Hematopoietic multipotent progenitor cell treated with erythropoietin and hydrocortisone succinate and interleukin-3 and kit ligand, for 4 days (in vitro differentiated cells): ENCODE data around the gene MTHFD2L.
A peak's percentile ranks its signal among the peaks of the same experiment; 100 is the strongest.

ENCODE experiments used
- DNase-seq: peaks from one replicate; pipeline ENCODE4 v3.0.0-alpha.2; 2015

Gene MTHFD2L

GRCh38 chr4:74133786-74134499, 24.0 kb upstream of the MTHFD2L start:
- DNase-seq: peak; percentile 88

DNA sequence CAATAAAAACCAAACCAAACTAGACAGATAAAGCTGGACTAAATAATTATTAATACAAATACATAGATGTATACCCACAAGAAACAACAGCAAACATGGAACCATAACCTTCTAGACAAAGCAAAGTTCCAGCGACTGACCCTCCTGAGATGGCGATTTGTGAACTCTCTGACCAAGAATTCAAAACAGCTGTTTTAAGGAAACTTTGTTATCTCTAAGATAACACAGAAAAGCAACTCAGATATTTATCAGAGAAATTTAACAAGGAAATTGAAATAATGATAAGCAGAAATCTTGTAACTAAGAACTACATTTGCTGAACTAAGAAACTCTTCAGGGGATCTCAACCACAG, 23.4 kb upstream of the MTHFD2L start:
- no peak for DNase-seq

DNA sequence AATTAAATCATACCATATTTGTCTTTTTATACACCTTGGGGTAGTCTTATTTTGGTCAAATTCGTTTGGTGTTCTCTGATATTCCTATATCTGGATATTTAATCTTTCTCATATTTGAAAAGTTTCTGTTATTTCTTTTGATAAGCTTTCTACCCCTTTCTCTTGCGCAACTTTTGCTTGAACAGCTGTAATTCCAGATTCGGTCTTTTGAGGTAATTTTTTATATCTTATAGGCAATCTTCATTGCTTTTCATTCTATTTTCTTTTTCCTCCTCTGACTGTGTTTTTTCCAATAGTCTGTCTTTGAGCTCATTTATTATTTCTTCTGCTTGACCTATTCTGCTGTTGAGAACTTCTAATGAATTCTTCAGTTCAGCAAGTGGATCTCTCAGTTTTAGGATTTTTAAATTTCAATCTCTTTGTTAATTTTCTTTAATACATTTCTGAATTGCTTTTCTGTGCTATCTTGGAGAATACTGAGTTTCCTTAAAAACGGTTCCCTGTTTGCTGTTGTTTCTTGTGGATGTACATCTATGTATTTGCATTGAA, 11.3 kb upstream of the MTHFD2L start:
- DNase-seq: no peak

DNA sequence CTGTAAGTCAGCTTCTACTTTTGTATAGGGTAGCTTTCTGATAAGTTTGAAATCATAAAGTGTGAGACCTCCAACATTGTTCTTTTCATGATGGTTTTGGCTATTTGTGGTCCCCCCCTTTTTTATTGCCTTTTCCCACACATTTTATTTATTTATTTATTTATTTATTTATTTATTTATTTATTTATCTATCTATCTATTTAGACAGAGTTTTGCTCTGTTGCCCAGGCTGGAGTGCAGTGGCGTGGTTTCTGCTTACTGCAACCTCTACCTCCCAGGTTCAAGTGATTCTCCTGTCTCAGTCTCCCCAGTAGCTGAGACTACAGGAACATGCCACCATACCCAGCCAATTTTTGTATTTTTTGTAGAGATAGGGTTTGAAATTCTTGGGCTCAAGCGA, 9.7 kb upstream of the MTHFD2L start:
- DNase-seq: no peak

GRCh38 chr4:74152836-74153235, 5.1 kb upstream of the MTHFD2L start:
- no peak for DNase-seq

- no peak for DNase-seq
Observed at GRCh38 chr4:74156521-74156920, 1.4 kb upstream of the MTHFD2L start.

DNA sequence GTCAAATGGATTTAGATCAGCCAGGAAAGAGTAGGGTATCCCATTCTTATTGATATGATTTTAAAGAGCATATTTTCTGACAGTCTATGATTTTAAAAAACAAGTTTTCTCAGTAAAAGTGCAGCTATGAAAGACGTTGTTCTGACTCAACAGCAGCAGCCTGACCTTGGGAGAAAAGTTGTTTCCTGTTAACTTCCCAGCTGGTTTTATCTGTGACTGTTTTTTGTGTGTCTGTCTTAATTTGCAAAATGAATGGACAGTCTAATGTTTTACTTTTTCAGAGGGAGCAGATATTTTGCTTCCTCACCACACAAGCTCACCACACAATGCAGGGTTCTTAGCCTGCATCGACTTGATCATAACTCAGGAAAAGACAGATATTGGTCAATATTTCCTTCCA, 764 bp upstream of the MTHFD2L start:
- DNase-seq: peak; percentile 49

GRCh38 chr4:74158466-74159142, 686 bp downstream of the MTHFD2L start:
- peak; percentile 37 for DNase-seq

DNA sequence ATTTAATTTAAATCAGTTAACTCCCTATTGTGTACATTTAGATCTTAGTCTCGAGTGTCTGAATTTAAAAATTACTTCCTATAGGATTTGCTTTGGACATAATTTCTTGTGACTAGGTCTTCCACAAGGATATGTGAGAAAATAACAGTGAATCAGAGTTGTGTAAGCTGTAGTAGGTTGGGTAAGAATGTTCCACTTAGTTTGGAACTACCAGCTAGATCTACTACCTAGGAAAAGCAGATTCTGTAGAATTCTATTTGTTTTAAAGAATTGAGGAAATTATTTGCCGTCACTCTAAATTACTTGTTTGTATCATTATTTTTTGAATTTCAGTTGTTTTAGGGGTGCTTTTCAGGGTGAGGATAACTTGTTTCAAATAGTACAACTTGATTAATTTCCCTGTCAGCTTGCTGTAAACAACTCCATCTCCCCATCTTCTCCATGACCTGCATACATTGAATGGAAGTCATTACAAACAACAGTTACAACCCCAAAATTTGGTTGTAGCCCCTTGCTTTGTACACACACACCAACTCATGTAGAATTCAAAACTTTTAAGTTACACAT, 1.3 kb downstream of the MTHFD2L start:
- no peak for DNase-seq

DNA sequence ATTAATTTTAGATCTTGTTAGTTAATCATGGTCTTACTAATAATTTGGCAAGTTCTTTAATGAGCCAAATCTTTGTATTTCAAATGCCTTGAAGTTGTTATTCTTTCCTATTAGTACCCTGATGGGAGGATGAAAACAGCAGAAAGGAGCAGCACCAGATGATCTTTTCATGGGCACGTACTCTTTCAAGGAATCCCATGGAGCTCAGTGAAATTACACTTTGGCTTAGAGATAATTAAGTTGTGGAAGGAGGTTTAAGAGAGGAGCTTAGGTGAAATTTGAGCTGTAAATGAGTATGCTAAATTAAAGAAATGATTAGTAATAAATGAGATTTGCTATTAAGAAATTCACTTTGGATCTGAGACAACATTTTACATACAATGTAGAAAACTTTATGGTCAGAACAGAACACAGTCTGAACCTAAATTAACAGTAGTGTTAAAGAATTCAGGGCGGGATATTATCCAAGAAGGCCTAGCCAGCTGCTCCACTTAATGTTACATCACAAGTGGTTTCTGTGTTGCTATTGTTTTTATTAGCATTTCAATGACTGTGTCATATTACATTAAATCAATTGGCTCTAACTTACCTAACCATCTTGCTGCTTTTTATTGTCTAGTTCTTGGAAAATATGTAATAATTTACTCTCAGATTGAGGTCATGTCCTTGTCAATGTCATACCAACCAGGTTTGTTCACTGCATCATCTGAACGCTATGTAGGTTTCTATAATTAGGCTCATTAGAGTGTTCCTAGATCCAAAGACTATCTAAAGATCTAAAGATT, 3.9 kb downstream of the MTHFD2L start:
- no peak for DNase-seq

- peak; percentile 31 for DNase-seq
Observed at GRCh38 chr4:74166135-74166534, 8.2 kb downstream of the MTHFD2L start.

DNA sequence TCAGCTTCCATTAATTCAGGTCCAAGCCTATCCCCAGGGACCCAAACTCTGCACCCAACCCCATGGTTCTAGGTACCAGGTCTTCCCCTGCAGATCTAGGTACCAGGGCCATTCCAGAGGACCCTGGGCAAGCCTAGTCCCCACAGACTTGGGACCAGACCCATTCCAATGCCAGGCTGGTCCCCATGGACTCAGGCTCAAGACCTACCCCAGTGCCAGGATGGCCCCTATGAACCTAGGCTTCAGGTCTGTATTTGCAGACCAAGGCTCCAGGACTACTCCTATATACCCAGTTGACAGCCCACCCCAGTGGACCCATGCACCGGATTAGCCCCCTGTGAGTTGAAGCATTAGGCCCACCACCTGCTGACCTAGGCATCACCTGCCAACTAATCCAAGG, 8.9 kb downstream of the MTHFD2L start:
- no peak for DNase-seq

DNA sequence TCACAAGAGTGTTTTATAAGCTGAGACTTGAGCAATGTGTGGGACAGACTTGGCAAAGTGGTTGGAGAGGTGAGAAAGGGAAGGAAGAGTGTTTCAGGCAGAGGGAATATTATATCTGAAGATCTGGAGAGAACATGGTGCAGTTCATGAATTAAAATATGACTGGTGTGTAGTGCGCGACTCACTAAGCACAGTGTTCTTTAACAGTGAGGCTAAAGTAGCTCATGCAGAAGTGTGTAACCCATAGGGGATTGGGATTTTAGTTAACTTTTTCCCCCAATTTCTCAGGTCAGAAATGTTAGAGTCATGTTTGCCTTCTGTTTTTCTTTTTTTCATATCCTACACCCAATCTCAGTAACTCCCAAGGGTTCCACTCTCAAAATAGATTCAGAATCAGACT, 9.7 kb downstream of the MTHFD2L start:
- DNase-seq: no peak

DNA sequence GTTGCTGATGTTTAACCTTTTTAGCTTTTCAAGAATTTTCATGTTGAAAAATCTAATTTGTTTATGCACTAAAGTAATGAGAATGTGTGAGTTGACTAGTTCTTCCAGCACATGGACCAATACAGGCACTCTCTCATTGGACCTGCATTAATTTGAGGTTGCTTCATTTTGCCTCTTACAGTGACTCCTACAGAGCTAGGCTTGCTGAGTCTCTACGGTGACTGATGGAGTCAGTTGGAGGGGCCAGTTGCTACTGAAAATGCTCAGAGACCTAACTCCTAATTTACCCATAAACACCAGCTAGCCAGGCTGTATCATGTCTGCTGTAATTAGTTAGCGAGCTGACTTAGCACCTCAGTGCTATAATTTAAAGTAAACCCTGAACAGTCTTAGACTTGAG, 10.9 kb downstream of the MTHFD2L start:
- DNase-seq: no peak

DNA sequence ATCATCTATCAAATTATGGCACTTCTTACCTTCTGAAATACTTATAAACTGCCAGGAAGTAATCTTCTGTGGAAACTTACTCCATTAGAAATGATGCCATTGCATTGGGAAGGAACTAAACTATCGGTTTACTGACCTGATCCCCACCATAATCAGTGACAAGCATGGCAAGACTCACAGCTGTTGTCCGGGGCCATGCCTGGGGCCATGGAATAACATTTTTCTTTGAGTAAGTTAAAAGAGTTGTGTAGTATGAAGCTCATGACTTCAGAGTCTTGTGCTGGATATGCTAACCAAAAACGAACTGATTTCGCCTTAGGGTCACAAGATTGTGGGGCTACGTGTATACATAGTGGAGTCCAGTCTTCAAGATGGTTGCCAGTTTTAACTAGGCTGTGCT, 15.4 kb downstream of the MTHFD2L start:
- DNase-seq: no peak

GRCh38 chr4:74174421-74174820, 16.5 kb downstream of the MTHFD2L start:
- peak; percentile 25 for DNase-seq

DNA sequence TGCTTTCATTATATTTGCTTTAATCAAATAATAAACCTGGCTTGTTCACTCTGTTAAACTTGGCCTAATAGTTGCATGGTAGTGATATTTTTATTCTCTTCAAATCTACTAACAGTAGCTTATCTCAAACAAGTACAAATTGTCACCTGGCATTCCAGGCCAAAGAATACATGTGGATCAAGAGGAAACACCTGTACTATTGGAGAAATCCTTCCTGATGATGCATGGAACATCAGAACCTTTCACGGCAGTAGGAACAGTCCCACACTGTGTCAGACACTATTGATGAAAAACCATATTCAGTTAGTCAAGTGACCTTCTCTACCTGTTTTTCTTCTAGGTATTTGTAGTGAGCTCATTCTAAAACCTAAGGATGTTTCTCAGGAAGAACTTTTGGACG, 17.0 kb downstream of the MTHFD2L start:
- DNase-seq: no peak

- no peak for DNase-seq
Observed at GRCh38 chr4:74175379-74175778, 17.5 kb downstream of the MTHFD2L start.

- DNase-seq: no peak
Observed at GRCh38 chr4:74178798-74179197, 20.9 kb downstream of the MTHFD2L start.

- no peak for DNase-seq
Observed at GRCh38 chr4:74181219-74181618, 23.3 kb downstream of the MTHFD2L start.

- DNase-seq: no peak
Observed at GRCh38 chr4:74188912-74189311, 31.0 kb downstream of the MTHFD2L start.

GRCh38 chr4:74189331-74190043, 31.6 kb downstream of the MTHFD2L start:
- DNase-seq: peak; percentile 87

DNA sequence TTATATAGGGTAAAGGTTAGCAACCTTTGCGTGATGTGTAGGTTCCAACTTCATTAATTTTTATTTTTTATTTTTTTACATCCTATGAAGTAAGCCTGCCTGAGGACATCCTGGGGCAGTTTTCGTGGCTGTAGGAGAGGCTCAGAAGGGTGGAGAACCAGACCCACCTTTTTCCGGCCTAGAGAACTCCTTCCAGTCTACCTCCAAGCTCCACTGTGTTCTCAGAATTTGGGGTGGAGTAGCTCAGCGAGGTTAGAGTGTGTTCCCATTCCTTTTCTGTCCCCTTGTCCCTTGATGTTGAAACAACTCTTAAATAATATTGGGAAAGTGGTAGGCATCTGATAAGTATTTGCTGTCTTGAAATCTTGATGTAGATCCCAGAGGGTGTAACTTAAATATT, 32.4 kb downstream of the MTHFD2L start:
- DNase-seq: no peak
